ENCODE measurements around the gene CACNB3. TPM values are rescaled to one million over a fixed set of nuclear protein-coding genes. Genes with fewer than 3 reads are reported as not detected.
A peak's percentile ranks its signal among the peaks of the same experiment; 100 is the strongest.

The CACNB3 gene
- total RNA-seq, 1 donor from 2014 or later: 9.9 TPM

- Mint-ChIP-seq H3K4me3 (peak overlapping the region; percentile 94), H3K36me3 (ENCODE audit: low read depth) (peaks cover 4% of the 10 kb centered on the region), H3K27me3 (peaks cover 24% of the 10 kb centered on the region), H3K4me1 (peaks cover 26% of the 10 kb centered on the region), H3K27ac (peak overlapping the region; percentile 60), H3K9me3 (no peaks in the 10 kb centered on the region)
- intact Hi-C loops (cut with micrococcal nuclease): loop anchor here (2.0 to 10.0 kb wide), 2 partner anchors 34 to 634 kb away; partner anchors contain the start of genes CCDC184 and DDX23
- DNase-seq: no peak
Observed at GRCh38 chr12:48818831-48819590, 715 bp downstream of the CACNB3 start.

GRCh38 chr12:48819986-48820725, 1.9 kb downstream of the CACNB3 start:
- DNase-seq: no peak
- intact Hi-C loops (cut with micrococcal nuclease): loop anchor here (2.0 to 10.0 kb wide), 2 partner anchors 33 to 635 kb away; partner anchors contain the start of genes CCDC184 and DDX23
- H3K27me3 Mint-ChIP-seq: peaks cover 24% of the 10 kb centered on the region
- no peak overlapping the region for H3K27ac Mint-ChIP-seq
- no peak overlapping the region for H3K4me3 Mint-ChIP-seq
- H3K9me3 Mint-ChIP-seq: no peaks in the 10 kb centered on the region
- peaks cover 24% of the 10 kb centered on the region for H3K4me1 Mint-ChIP-seq
- H3K36me3 Mint-ChIP-seq (ENCODE audit: low read depth): peaks cover 4% of the 10 kb centered on the region

- Mint-ChIP-seq H3K27ac (no peak overlapping the region), H3K4me1 (peaks cover 12% of the 10 kb centered on the region), H3K9me3 (no peaks in the 10 kb centered on the region), H3K4me3 (no peak overlapping the region), H3K27me3 (peaks cover 15% of the 10 kb centered on the region), H3K36me3 (ENCODE audit: low read depth) (peaks cover 2% of the 10 kb centered on the region)
- no peak for DNase-seq
- intact Hi-C loops (cut with micrococcal nuclease): no loop called here
Observed at GRCh38 chr12:48822139-48822538, 3.8 kb downstream of the CACNB3 start.

GRCh38 chr12:48822711-48823110, 4.4 kb downstream of the CACNB3 start:
- DNase-seq: no peak
- H3K27ac Mint-ChIP-seq: no peak overlapping the region
- H3K9me3 Mint-ChIP-seq: no peaks in the 10 kb centered on the region
- peaks cover 7% of the 10 kb centered on the region for H3K4me1 Mint-ChIP-seq
- H3K4me3 Mint-ChIP-seq: no peak overlapping the region
- intact Hi-C loops (cut with micrococcal nuclease): no loop called here
- H3K36me3 Mint-ChIP-seq (ENCODE audit: low read depth): no peaks in the 10 kb centered on the region
- H3K27me3 Mint-ChIP-seq: peaks cover 9% of the 10 kb centered on the region

GRCh38 chr12:48823281-48823680, 5.0 kb downstream of the CACNB3 start:
- DNase-seq: no peak
- H3K9me3 Mint-ChIP-seq: no peaks in the 10 kb centered on the region
- peaks cover 4% of the 10 kb centered on the region for H3K4me1 Mint-ChIP-seq
- H3K27ac Mint-ChIP-seq: no peak overlapping the region
- intact Hi-C loops (cut with micrococcal nuclease): no loop called here
- H3K36me3 Mint-ChIP-seq (ENCODE audit: low read depth): no peaks in the 10 kb centered on the region
- peaks cover 7% of the 10 kb centered on the region for H3K27me3 Mint-ChIP-seq
- no peak overlapping the region for H3K4me3 Mint-ChIP-seq

- H3K36me3 Mint-ChIP-seq (ENCODE audit: low read depth): peaks cover 8% of the 10 kb centered on the region
- no peaks in the 10 kb centered on the region for H3K9me3 Mint-ChIP-seq
- no peak overlapping the region for H3K27ac Mint-ChIP-seq
- peaks cover under 1% of the 10 kb centered on the region for H3K4me1 Mint-ChIP-seq
- no peak overlapping the region for H3K4me3 Mint-ChIP-seq
- intact Hi-C loops (cut with micrococcal nuclease): no loop called here
- DNase-seq: no peak
- peaks cover 3% of the 10 kb centered on the region for H3K27me3 Mint-ChIP-seq
Observed at GRCh38 chr12:48824112-48824511, 5.8 kb downstream of the CACNB3 start.

- Mint-ChIP-seq H3K4me3 (no peak overlapping the region), H3K9me3 (no peaks in the 10 kb centered on the region), H3K27ac (no peak overlapping the region), H3K36me3 (ENCODE audit: low read depth) (peaks cover 14% of the 10 kb centered on the region), H3K27me3 (peaks cover 2% of the 10 kb centered on the region), H3K4me1 (no peaks in the 10 kb centered on the region)
- DNase-seq: no peak
- intact Hi-C loops (cut with micrococcal nuclease): no loop called here
Observed at GRCh38 chr12:48824905-48825304, 6.6 kb downstream of the CACNB3 start.

- no peak overlapping the region for H3K27ac Mint-ChIP-seq
- no peaks in the 10 kb centered on the region for H3K9me3 Mint-ChIP-seq
- no peak for DNase-seq
- no peaks in the 10 kb centered on the region for H3K4me1 Mint-ChIP-seq
- no peaks in the 10 kb centered on the region for H3K27me3 Mint-ChIP-seq
- H3K4me3 Mint-ChIP-seq: no peak overlapping the region
- H3K36me3 Mint-ChIP-seq (ENCODE audit: low read depth): peaks cover 27% of the 10 kb centered on the region
- intact Hi-C loops (cut with micrococcal nuclease): no loop called here
Observed at GRCh38 chr12:48826209-48826855, 8.0 kb downstream of the CACNB3 start.

- no peaks in the 10 kb centered on the region for H3K4me1 Mint-ChIP-seq
- intact Hi-C loops (cut with micrococcal nuclease): no loop called here
- H3K4me3 Mint-ChIP-seq: no peak overlapping the region
- H3K27me3 Mint-ChIP-seq: no peaks in the 10 kb centered on the region
- peaks cover 32% of the 10 kb centered on the region for H3K36me3 Mint-ChIP-seq (ENCODE audit: low read depth)
- no peak for DNase-seq
- H3K27ac Mint-ChIP-seq: no peak overlapping the region
- H3K9me3 Mint-ChIP-seq: no peaks in the 10 kb centered on the region
Observed at GRCh38 chr12:48827026-48827425, 8.7 kb downstream of the CACNB3 start.

GRCh38 chr12:48827513-48828096, 9.3 kb downstream of the CACNB3 start:
- no peaks in the 10 kb centered on the region for H3K9me3 Mint-ChIP-seq
- no peaks in the 10 kb centered on the region for H3K4me1 Mint-ChIP-seq
- H3K27me3 Mint-ChIP-seq: no peaks in the 10 kb centered on the region
- no peak for DNase-seq
- H3K36me3 Mint-ChIP-seq (ENCODE audit: low read depth): peaks cover 37% of the 10 kb centered on the region
- H3K4me3 Mint-ChIP-seq: no peak overlapping the region
- intact Hi-C loops (cut with micrococcal nuclease): no loop called here
- H3K27ac Mint-ChIP-seq: no peak overlapping the region

GRCh38 chr12:48828293-48828692, 10.0 kb downstream of the CACNB3 start:
- Mint-ChIP-seq H3K9me3 (no peaks in the 10 kb centered on the region), H3K4me1 (no peaks in the 10 kb centered on the region), H3K27ac (no peak overlapping the region), H3K27me3 (no peaks in the 10 kb centered on the region), H3K4me3 (no peak overlapping the region), H3K36me3 (ENCODE audit: low read depth) (peaks cover 40% of the 10 kb centered on the region)
- no peak for DNase-seq
- intact Hi-C loops (cut with micrococcal nuclease): no loop called here

GRCh38 chr12:48828841-48829575, 10.7 kb downstream of the CACNB3 start:
- Mint-ChIP-seq H3K9me3 (no peaks in the 10 kb centered on the region), H3K36me3 (ENCODE audit: low read depth) (peaks cover 44% of the 10 kb centered on the region), H3K27me3 (no peaks in the 10 kb centered on the region), H3K4me3 (no peak overlapping the region), H3K27ac (no peak overlapping the region), H3K4me1 (no peaks in the 10 kb centered on the region)
- intact Hi-C loops (cut with micrococcal nuclease): no loop called here
- no peak for DNase-seq

- H3K4me3 Mint-ChIP-seq: no peak overlapping the region
- no peak overlapping the region for H3K27ac Mint-ChIP-seq
- intact Hi-C loops (cut with micrococcal nuclease): no loop called here
- no peaks in the 10 kb centered on the region for H3K27me3 Mint-ChIP-seq
- no peak for DNase-seq
- H3K36me3 Mint-ChIP-seq (ENCODE audit: low read depth): peaks cover 54% of the 10 kb centered on the region
- H3K9me3 Mint-ChIP-seq: no peaks in the 10 kb centered on the region
- no peaks in the 10 kb centered on the region for H3K4me1 Mint-ChIP-seq
Observed at GRCh38 chr12:48831257-48831656, 13.0 kb downstream of the CACNB3 start.
